Activated effector memory CD4-positive, alpha-beta T cell treated with anti-CD3 and anti-CD28 coated beads, Interleukin-2, amount 50 U/mL, for 16 hours (primary cell): ENCODE results near the gene NEUROD1.

Experiments
- DNase-seq: peaks from one replicate; pipeline ENCODE4 v3.0.0-alpha.2; 2020

The NEUROD1 gene

GRCh38 chr2:181679544-181679979, 755 bp downstream of the NEUROD1 start:
- no peak for DNase-seq

GRCh38 chr2:181678861-181679543, 1.3 kb downstream of the NEUROD1 start:
- DNase-seq: no peak

- peak; percentile 76 for DNase-seq
These were observed 2.3 kb downstream of the NEUROD1 start for GRCh38 chr2:181677912-181678586.

- no peak for DNase-seq
These were observed 5.1 kb downstream of the NEUROD1 start for GRCh38 chr2:181675254-181675653.

GRCh38 chr2:181674461-181674860, 5.9 kb downstream of the NEUROD1 start:
- no peak for DNase-seq

- DNase-seq: no peak
These were observed 7.1 kb downstream of the NEUROD1 start for GRCh38 chr2:181673173-181673572.

GRCh38 chr2:181672255-181673008, 7.9 kb downstream of the NEUROD1 start:
- DNase-seq: no peak

GRCh38 chr2:181670632-181671031, 9.7 kb downstream of the NEUROD1 start:
- DNase-seq: no peak

GRCh38 chr2:181667234-181667633, 13.1 kb downstream of the NEUROD1 start:
- no peak for DNase-seq

- no peak for DNase-seq
These were observed 18.0 kb downstream of the NEUROD1 start for GRCh38 chr2:181662287-181662686.

GRCh38 chr2:181660181-181660580, 20.1 kb downstream of the NEUROD1 start:
- no peak for DNase-seq

GRCh38 chr2:181658444-181658843, 21.9 kb downstream of the NEUROD1 start:
- DNase-seq: no peak

- no peak for DNase-seq
These were observed 22.9 kb downstream of the NEUROD1 start for GRCh38 chr2:181657379-181657778.

- DNase-seq: no peak
These were observed 23.6 kb downstream of the NEUROD1 start, which contains the start of gene CERKL for GRCh38 chr2:181656450-181657291. Gene CERKL (minus strand): TSS chr2:181657105. CDS start chr2:181657006, 99 bp downstream.

- DNase-seq: no peak
These were observed 24.8 kb downstream of the NEUROD1 start for GRCh38 chr2:181655519-181655918.

- DNase-seq: no peak
These were observed 30.8 kb downstream of the NEUROD1 start for GRCh38 chr2:181649436-181649979.

GRCh38 chr2:181648478-181649155, 31.7 kb downstream of the NEUROD1 start:
- DNase-seq: no peak

- no peak for DNase-seq
These were observed 33.8 kb downstream of the NEUROD1 start for GRCh38 chr2:181646415-181646987.

- DNase-seq: no peak
These were observed 37.2 kb downstream of the NEUROD1 start for GRCh38 chr2:181643151-181643550.

- DNase-seq: no peak
These were observed 38.2 kb downstream of the NEUROD1 start for GRCh38 chr2:181642086-181642485.

GRCh38 chr2:181639686-181640085, 40.6 kb downstream of the NEUROD1 start:
- DNase-seq: no peak
